Endodermal cell (in vitro differentiated cells): Measurements from ENCODE around the gene DRD3. TPM values are rescaled to one million over a fixed set of nuclear protein-coding genes. Genes with fewer than 3 reads are reported as not detected.

Experiments used
- DNase-seq: peaks from one replicate; pipeline ENCODE4 v3.0.0-alpha.2; 2017
- H3K27ac ChIP-seq: 2 replicates; pipeline ENCODE4 v1.5.1; 2013; ENCODE audit warnings: mild to moderate bottlenecking, low read depth, low read length, moderate library complexity
- H3K27me3 ChIP-seq: 2 replicates; pipeline ENCODE4 v1.6.1; 2013; ENCODE audit warnings: mild to moderate bottlenecking, low read length, moderate library complexity; ENCODE audit not compliant: insufficient read depth, control insufficient read depth, poor library complexity, severe bottlenecking
- H3K36me3 ChIP-seq: 2 replicates; pipeline ENCODE4 v1.7.0; 2013; ENCODE audit warnings: mild to moderate bottlenecking, low read length, moderate library complexity; ENCODE audit not compliant: control insufficient read depth, insufficient read depth
- H3K4me1 ChIP-seq: one replicate; pipeline ENCODE4 v1.7.0; 2013; ENCODE audit warnings: low read length; ENCODE audit not compliant: control insufficient read depth, insufficient read depth
- H3K4me3 ChIP-seq: 2 replicates; pipeline ENCODE4 v1.5.1; 2013; ENCODE audit warnings: mild to moderate bottlenecking, low read length, moderate library complexity
- H3K9ac ChIP-seq: 2 replicates; pipeline ENCODE4 v1.6.1; 2013; ENCODE audit warnings: mild to moderate bottlenecking, low read length, moderate library complexity; ENCODE audit not compliant: poor library complexity, severe bottlenecking; ENCODE audit errors: extremely low read depth
- H3K9me3 ChIP-seq: 2 replicates; pipeline ENCODE4 v1.6.1; 2013; ENCODE audit warnings: mild to moderate bottlenecking, low read length, moderate library complexity; ENCODE audit not compliant: control insufficient read depth
- H3K27ac Mint-ChIP-seq: 2 replicates; pipeline ENCODE4 v1.8.0; 2020; ENCODE audit warnings: mixed read lengths
- H3K27me3 Mint-ChIP-seq: 2 replicates; pipeline ENCODE4 v1.8.0; 2021; ENCODE audit warnings: mild to moderate bottlenecking, mixed read lengths; ENCODE audit not compliant: insufficient read depth
- H3K36me3 Mint-ChIP-seq: 2 replicates; pipeline ENCODE4 v1.8.0; 2020; ENCODE audit warnings: low read depth, mixed read lengths
- H3K4me1 Mint-ChIP-seq: 2 replicates; pipeline ENCODE4 v1.8.0; 2020; ENCODE audit warnings: mixed read lengths
- H3K4me3 Mint-ChIP-seq: 2 replicates; pipeline ENCODE4 v1.8.0; 2020; ENCODE audit warnings: mild to moderate bottlenecking, moderate library complexity, mixed read lengths
- H3K9me3 Mint-ChIP-seq: 2 replicates; pipeline ENCODE4 v1.8.0; 2020; ENCODE audit warnings: mild to moderate bottlenecking, mixed read lengths
- CTCF ChIP-seq: fragments of 200-600 bp; sonication (generic); conservative IDR thresholded peaks from 2 replicates; pipeline ENCODE4 v1.5.0; 2021; ENCODE audit warnings: antibody characterized with exemption, mild to moderate bottlenecking
- whole genome bisulfite sequencing, 2 experiments: methylation state at CpG; one replicate each; pipeline versions ENCODE4 v1.1.5 to v1.1.7; 2013; ENCODE audit warnings: missing lambda C conversion rate in 2 of 2, mixed read lengths in 1 of 2; ENCODE audit not compliant: insufficient coverage in 1 of 2, insufficient read length in 1 of 2; 5-methylcytosine and 5-hydroxymethylcytosine counted together
- total RNA-seq, 2 donors: library from RNA; stranded (reverse); fragmentation: NEBNext Ultra II Directional in 1 of 2; extraction: Animal tissue kit (Norgen Biotek cat#: 25700) in 1 of 2; gene quantifications; 2 replicates in 1 of 2; 3 replicates in 1 of 2; pipeline ENCODE4 v1.2.1, GENCODE V29; 2021

Gene DRD3
- total RNA-seq, 2 donors from 2014 or later: not detected

GRCh38 chr3:114179575-114179974 lies 723 bp upstream of the DRD3 start:
- Histone ChIP-seq H3K27ac (no peak overlapping the region), H3K4me1 (no peaks in the 10 kb centered on the region), H3K4me3 (no peak overlapping the region), H3K27me3 (no peaks in the 10 kb centered on the region), H3K9me3 (peaks cover 2% of the 10 kb centered on the region), H3K9ac (no peak overlapping the region), H3K36me3 (no peaks in the 10 kb centered on the region)
- 34 to 40% methylated on average over 1 to 2 of the region's 2 CpGs for WGBS, 2 experiments
- no peak overlapping the region for H3K27ac Mint-ChIP-seq
- H3K36me3 Mint-ChIP-seq: no peaks in the 10 kb centered on the region
- peaks cover 2% of the 10 kb centered on the region for H3K9me3 Mint-ChIP-seq
- no peaks in the 10 kb centered on the region for H3K27me3 Mint-ChIP-seq
- H3K4me1 Mint-ChIP-seq: no peaks in the 10 kb centered on the region
- peak; percentile 70 for TF ChIP-seq CTCF
- H3K4me3 Mint-ChIP-seq: no peak overlapping the region
- peak; percentile 55 for DNase-seq

- H3K4me1 Mint-ChIP-seq: no peaks in the 10 kb centered on the region
- Histone ChIP-seq H3K4me1 (no peaks in the 10 kb centered on the region), H3K27ac (no peak overlapping the region), H3K27me3 (no peaks in the 10 kb centered on the region), H3K9ac (no peak overlapping the region), H3K4me3 (no peak overlapping the region), H3K36me3 (no peaks in the 10 kb centered on the region), H3K9me3 (no peaks in the 10 kb centered on the region)
- H3K36me3 Mint-ChIP-seq: no peaks in the 10 kb centered on the region
- TF ChIP-seq CTCF: no peak
- no peaks in the 10 kb centered on the region for H3K27me3 Mint-ChIP-seq
- H3K9me3 Mint-ChIP-seq: no peaks in the 10 kb centered on the region
- no peak for DNase-seq
- H3K27ac Mint-ChIP-seq: no peak overlapping the region
- H3K4me3 Mint-ChIP-seq: no peak overlapping the region
Observed at GRCh38 chr3:114176890-114177289, 2.0 kb downstream of the DRD3 start.

GRCh38 chr3:114176487-114176886 lies 2.4 kb downstream of the DRD3 start:
- Mint-ChIP-seq H3K27ac (no peak overlapping the region), H3K9me3 (no peaks in the 10 kb centered on the region), H3K4me1 (no peaks in the 10 kb centered on the region), H3K27me3 (no peaks in the 10 kb centered on the region), H3K4me3 (no peak overlapping the region), H3K36me3 (no peaks in the 10 kb centered on the region)
- Histone ChIP-seq H3K27me3 (no peaks in the 10 kb centered on the region), H3K4me3 (no peak overlapping the region), H3K4me1 (no peaks in the 10 kb centered on the region), H3K36me3 (no peaks in the 10 kb centered on the region), H3K9ac (no peak overlapping the region), H3K27ac (no peak overlapping the region), H3K9me3 (no peaks in the 10 kb centered on the region)
- no peak for DNase-seq
- WGBS, 2 experiments: 82 to 100% methylated on average over 3 to 5 of the region's 6 CpGs
- no peak for TF ChIP-seq CTCF
